C4-2B (cell line): ENCODE data around the gene NFATC2.

Source experiments
- CTCF ChIP-seq: fragments of 450-650 bp; conservative IDR thresholded peaks from 2 replicates; pipeline ENCODE4 v1.5.1; 2017; ENCODE audit warnings: mild to moderate bottlenecking
- ZFX ChIP-seq: fragments of 450-650 bp; IDR thresholded peaks from 2 replicates; pipeline ENCODE4 v1.6.1; 2017

GRCh38 chr20:51567622-51568021 is 25.1 kb upstream of the NFATC2 start:
- TF ChIP-seq CTCF = no peak
- no peak for TF ChIP-seq ZFX
